ENCODE data around the gene TIMM17B.

DNA sequence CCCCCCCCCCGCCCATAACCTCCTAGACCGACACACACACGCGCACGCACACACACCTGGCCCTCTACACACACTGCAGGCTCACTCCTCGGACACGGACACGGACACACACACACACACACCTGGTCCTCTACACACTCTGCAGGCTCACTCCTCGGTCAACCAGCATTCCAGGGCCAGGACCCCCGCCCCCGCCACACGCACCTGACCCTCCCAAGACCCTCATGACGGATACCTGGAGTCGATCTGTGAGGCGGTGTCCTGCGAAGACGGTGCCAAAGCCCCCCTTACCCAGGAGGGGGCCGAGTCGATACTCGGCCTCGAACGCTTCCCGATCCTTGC lies 20.7 kb upstream of the TIMM17B start:
- no peak for TF ChIP-seq EZH2 (IDR thresholded peaks at IDR 0.05; ENCODE audit: insufficient read depth, poor library complexity, severe bottlenecking)
- TF ChIP-seq EZH2phosphoT487 (IDR thresholded peaks at IDR 0.05; ENCODE audit: insufficient read depth, low read depth): no peak

All from GM23248 (cell line).